AG09309 (cell line): ENCODE measurements around the gene NFASC.

ENCODE experiments used
- DNase-seq: peaks from one replicate; pipeline ENCODE4 v3.0.0-alpha.2; 2010; ENCODE audit warnings: low read depth
- H3K4me3 ChIP-seq: 2 replicates; pipeline ENCODE4 v1.5.1; 2011; ENCODE audit warnings: mild to moderate bottlenecking, low read depth, low read length, moderate library complexity; ENCODE audit not compliant: control insufficient read depth
- TF ChIP-seq, protein P1 (sequence below): IDR thresholded peaks from 2 replicates; pipeline ENCODE4 v1.5.1; 2011; ENCODE audit warnings: mild to moderate bottlenecking, low read depth, low read length, inconsistent platforms; ENCODE audit not compliant: insufficient read depth, control insufficient read depth; ENCODE audit errors: missing control alignments

The NFASC gene

DNA sequence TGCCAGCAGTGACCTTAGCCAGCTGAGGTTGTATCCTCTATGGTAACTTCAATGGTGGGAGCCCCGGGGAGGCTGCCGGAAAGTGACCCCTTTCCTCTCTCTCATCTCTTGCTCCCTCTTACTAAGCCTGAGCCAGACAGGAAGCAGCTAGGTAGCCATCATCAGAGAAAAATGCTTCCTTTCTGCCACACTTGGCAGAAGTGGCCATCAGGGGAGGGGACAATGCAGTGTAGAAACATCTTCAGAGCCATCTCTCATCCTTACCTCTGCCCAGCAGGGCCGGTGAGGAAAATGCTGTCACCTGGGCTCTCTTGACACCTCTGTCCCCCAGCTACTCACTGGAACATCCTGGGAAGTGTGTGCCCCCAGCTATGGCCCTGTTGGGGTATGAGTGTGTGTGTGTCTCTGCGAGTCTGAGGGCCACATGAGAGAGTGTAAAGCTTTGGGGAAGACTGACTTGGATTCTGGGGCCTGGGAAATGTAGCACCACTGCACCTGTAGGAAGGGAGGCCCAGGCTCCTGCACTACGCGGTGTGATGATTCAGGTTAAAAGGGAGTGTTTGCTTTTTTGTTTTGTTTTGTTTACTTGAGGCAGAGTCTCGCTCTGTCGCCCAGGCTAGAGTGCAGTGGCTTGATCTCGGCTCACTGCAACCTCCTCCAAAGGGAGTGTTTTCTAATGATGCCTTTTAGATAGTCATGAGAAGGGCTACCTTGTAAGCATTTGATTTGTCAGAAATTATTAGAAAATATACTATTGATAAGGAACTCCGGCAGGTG is 123.6 kb downstream of the NFASC start:
- no peak for DNase-seq
- TF ChIP-seq, protein P1, sequence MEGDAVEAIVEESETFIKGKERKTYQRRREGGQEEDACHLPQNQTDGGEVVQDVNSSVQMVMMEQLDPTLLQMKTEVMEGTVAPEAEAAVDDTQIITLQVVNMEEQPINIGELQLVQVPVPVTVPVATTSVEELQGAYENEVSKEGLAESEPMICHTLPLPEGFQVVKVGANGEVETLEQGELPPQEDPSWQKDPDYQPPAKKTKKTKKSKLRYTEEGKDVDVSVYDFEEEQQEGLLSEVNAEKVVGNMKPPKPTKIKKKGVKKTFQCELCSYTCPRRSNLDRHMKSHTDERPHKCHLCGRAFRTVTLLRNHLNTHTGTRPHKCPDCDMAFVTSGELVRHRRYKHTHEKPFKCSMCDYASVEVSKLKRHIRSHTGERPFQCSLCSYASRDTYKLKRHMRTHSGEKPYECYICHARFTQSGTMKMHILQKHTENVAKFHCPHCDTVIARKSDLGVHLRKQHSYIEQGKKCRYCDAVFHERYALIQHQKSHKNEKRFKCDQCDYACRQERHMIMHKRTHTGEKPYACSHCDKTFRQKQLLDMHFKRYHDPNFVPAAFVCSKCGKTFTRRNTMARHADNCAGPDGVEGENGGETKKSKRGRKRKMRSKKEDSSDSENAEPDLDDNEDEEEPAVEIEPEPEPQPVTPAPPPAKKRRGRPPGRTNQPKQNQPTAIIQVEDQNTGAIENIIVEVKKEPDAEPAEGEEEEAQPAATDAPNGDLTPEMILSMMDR = no peak
- H3K4me3 ChIP-seq = no peak overlapping the region

- no peak for DNase-seq
- H3K4me3 ChIP-seq = no peak overlapping the region
- TF ChIP-seq, protein P1 = no peak
Measured at GRCh38 chr1:204996981-204997380, 126.3 kb downstream of the NFASC start.

GRCh38 chr1:204997591-204998355 is 127.1 kb downstream of the NFASC start:
- TF ChIP-seq, protein P1 = no peak
- DNase-seq = no peak
- no peak overlapping the region for H3K4me3 ChIP-seq

- H3K4me3 ChIP-seq = no peak overlapping the region
- no peak for DNase-seq
- TF ChIP-seq, protein P1 = no peak
Measured at GRCh38 chr1:205001162-205001561, 130.5 kb downstream of the NFASC start.

DNA sequence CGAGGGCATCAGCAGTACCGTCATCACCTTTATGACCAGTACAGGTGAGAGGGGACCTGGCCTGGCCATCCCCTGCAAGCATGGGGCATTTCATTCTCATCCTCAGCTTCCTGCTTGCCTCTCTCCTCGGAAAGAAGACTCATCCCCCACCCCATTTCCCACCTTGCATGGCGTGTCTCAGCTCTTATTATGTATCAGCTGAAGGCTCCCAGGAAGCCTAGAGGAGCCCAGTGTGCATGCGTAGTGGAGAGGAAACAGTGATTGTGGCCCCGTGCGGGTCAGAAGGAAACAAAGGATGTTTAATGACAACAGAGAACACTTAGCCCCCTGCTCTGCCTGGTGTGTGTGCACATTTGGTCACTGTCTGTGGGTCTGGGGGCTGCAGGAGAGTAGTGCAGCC is 132.0 kb downstream of the NFASC start:
- TF ChIP-seq, protein P1 = no peak
- H3K4me3 ChIP-seq = no peak overlapping the region
- DNase-seq = no peak

GRCh38 chr1:205003358-205004131 is 132.9 kb downstream of the NFASC start:
- no peak for DNase-seq
- H3K4me3 ChIP-seq = no peak overlapping the region
- TF ChIP-seq, protein P1 = no peak
